Astrocyte (in vitro differentiated cells and primary cell): ENCODE results near the gene LUZP2. TPM values are rescaled to one million over a fixed set of nuclear protein-coding genes. Genes with fewer than 3 reads are reported as not detected.
"Not testable (repeated sequence)": the region's sequence is repeated elsewhere in the genome, so short reads cannot be mapped to it uniquely, and the experiment has no call there.

ENCODE experiments used
- DNase-seq: peaks from one replicate; pipeline ENCODE4 v3.0.0-alpha.2; 2010; ENCODE audit warnings: low read depth
- FAIRE-seq: peaks from 2 replicates; lab custom pipeline; 2011; peaks lifted over from hg19 to GRCh38; lab: Jason Lieb, UNC
- H2AFZ ChIP-seq: 2 replicates; pipeline ENCODE4 v1.6.0; 2012; ENCODE audit warnings: low read depth, low read length, inconsistent platforms
- H3K27ac ChIP-seq: 2 replicates; pipeline ENCODE4 v1.5.1; 2011; ENCODE audit warnings: low read depth, low read length, inconsistent platforms
- H3K27me3 ChIP-seq: 2 replicates; pipeline ENCODE4 v1.6.0; 2011; ENCODE audit warnings: low read length, inconsistent platforms; ENCODE audit not compliant: insufficient read depth
- H3K36me3 ChIP-seq: 2 replicates; pipeline ENCODE4 v1.5.1; 2011; ENCODE audit warnings: low read length, inconsistent platforms; ENCODE audit not compliant: insufficient read depth
- H3K4me1 ChIP-seq: 2 replicates; pipeline ENCODE4 v1.5.1; 2011; ENCODE audit warnings: low read length, inconsistent platforms; ENCODE audit not compliant: insufficient read depth
- H3K4me2 ChIP-seq: 2 replicates; pipeline ENCODE4 v1.6.0; 2012; ENCODE audit warnings: low read length, inconsistent platforms
- H3K4me3 ChIP-seq: 2 replicates; pipeline ENCODE4 v1.5.1; 2011; ENCODE audit warnings: low read depth, mild to moderate bottlenecking, low read length, inconsistent platforms; ENCODE audit not compliant: insufficient read depth
- H3K79me2 ChIP-seq: 2 replicates; pipeline ENCODE4 v1.6.0; 2012; ENCODE audit warnings: mild to moderate bottlenecking, low read length, inconsistent platforms; ENCODE audit not compliant: insufficient read depth
- H3K9ac ChIP-seq: 2 replicates; pipeline ENCODE4 v1.6.0; 2012; ENCODE audit warnings: mild to moderate bottlenecking, low read length, inconsistent platforms
- H3K9me3 ChIP-seq: 2 replicates; pipeline ENCODE4 v1.5.1; 2012; ENCODE audit warnings: low read depth, mild to moderate bottlenecking, low read length, inconsistent platforms; ENCODE audit not compliant: insufficient read depth
- H4K20me1 ChIP-seq: 2 replicates; pipeline ENCODE4 v1.6.0; 2012; ENCODE audit warnings: low read length, inconsistent platforms; ENCODE audit not compliant: insufficient read depth
- H3K27ac Mint-ChIP-seq: one replicate; pipeline ENCODE4 v1.8.0; 2021; ENCODE audit warnings: mild to moderate bottlenecking, mixed read lengths; ENCODE audit not compliant: unreplicated experiment
- H3K27me3 Mint-ChIP-seq: one replicate; pipeline ENCODE4 v1.8.0; 2021; ENCODE audit warnings: low read depth, mixed read lengths; ENCODE audit not compliant: unreplicated experiment
- H3K36me3 Mint-ChIP-seq: one replicate; pipeline ENCODE4 v1.8.0; 2021; ENCODE audit warnings: low read depth, mixed read lengths; ENCODE audit not compliant: unreplicated experiment
- H3K4me1 Mint-ChIP-seq: one replicate; pipeline ENCODE4 v1.8.0; 2021; ENCODE audit warnings: low read depth, mixed read lengths; ENCODE audit not compliant: unreplicated experiment
- H3K4me3 Mint-ChIP-seq: one replicate; pipeline ENCODE4 v1.8.0; 2021; ENCODE audit warnings: mild to moderate bottlenecking, moderate library complexity, mixed read lengths; ENCODE audit not compliant: unreplicated experiment
- H3K9me3 Mint-ChIP-seq: one replicate; pipeline ENCODE4 v1.8.0; 2021; ENCODE audit warnings: mild to moderate bottlenecking, mixed read lengths; ENCODE audit not compliant: unreplicated experiment
- CTCF ChIP-seq: IDR thresholded peaks from 2 replicates; pipeline ENCODE4 v1.5.1; 2011; ENCODE audit warnings: low read depth, mild to moderate bottlenecking, inconsistent platforms, low read length, moderate library complexity; ENCODE audit not compliant: insufficient read depth
- EZH2 ChIP-seq: IDR thresholded peaks from 2 replicates; pipeline ENCODE4 v1.6.1; 2012; ENCODE audit warnings: mild to moderate bottlenecking, low read length, inconsistent platforms; ENCODE audit not compliant: insufficient read depth
- total RNA-seq: library from RNA; stranded (reverse); gene quantifications from 2 replicates; pipeline ENCODE4 v1.2.1, GENCODE V29; 2021

Gene LUZP2
- total RNA-seq, 1 donor from 2014 or later, result 2.3 TPM

- Histone ChIP-seq H4K20me1 (no peaks in the 10 kb centered on the region), H3K4me1 (no peaks in the 10 kb centered on the region), H3K36me3 (no peaks in the 10 kb centered on the region), H3K27me3 (no peaks in the 10 kb centered on the region), H3K79me2 (no peaks in the 10 kb centered on the region), H3K27ac (no peak overlapping the region), H2AFZ (no peak overlapping the region), H3K4me2 (no peak overlapping the region), H3K9me3 (no peaks in the 10 kb centered on the region), H3K4me3 (no peak overlapping the region), H3K9ac (no peak overlapping the region)
- no peak overlapping the region for H3K27ac Mint-ChIP-seq
- H3K9me3 Mint-ChIP-seq, result no peaks in the 10 kb centered on the region
- H3K4me1 Mint-ChIP-seq, result no peaks in the 10 kb centered on the region
- no peaks in the 10 kb centered on the region for H3K36me3 Mint-ChIP-seq
- DNase-seq (no peak), FAIRE-seq (no peak)
- no peaks in the 10 kb centered on the region for H3K27me3 Mint-ChIP-seq
- TF ChIP-seq EZH2, result no peak
- no peak for TF ChIP-seq CTCF
- H3K4me3 Mint-ChIP-seq, result no peak overlapping the region
These were observed 388.8 kb downstream of the LUZP2 start for GRCh38 chr11:24885580-24886173.

GRCh38 chr11:24886880-24887619 is 390.2 kb downstream of the LUZP2 start:
- Mint-ChIP-seq H3K27ac (no peak overlapping the region), H3K4me1 (no peaks in the 10 kb centered on the region), H3K9me3 (no peaks in the 10 kb centered on the region), H3K27me3 (no peaks in the 10 kb centered on the region), H3K36me3 (no peaks in the 10 kb centered on the region), H3K4me3 (no peak overlapping the region)
- Histone ChIP-seq H2AFZ (no peak overlapping the region), H3K79me2 (no peaks in the 10 kb centered on the region), H3K4me2 (no peak overlapping the region), H3K36me3 (no peaks in the 10 kb centered on the region), H4K20me1 (no peaks in the 10 kb centered on the region), H3K4me3 (no peak overlapping the region), H3K9ac (no peak overlapping the region), H3K27me3 (no peaks in the 10 kb centered on the region), H3K4me1 (no peaks in the 10 kb centered on the region), H3K9me3 (no peaks in the 10 kb centered on the region), H3K27ac (no peak overlapping the region)
- no peak for TF ChIP-seq EZH2
- TF ChIP-seq CTCF, result no peak
- no peak for DNase-seq
- no peak for FAIRE-seq

- no peaks in the 10 kb centered on the region for H3K9me3 ChIP-seq
- H3K79me2 ChIP-seq, result no peaks in the 10 kb centered on the region
- no peak for TF ChIP-seq EZH2
- no peak for TF ChIP-seq CTCF
- H3K9ac ChIP-seq, result no peak overlapping the region
- Mint-ChIP-seq H3K27ac (no peak overlapping the region), H3K4me1 (no peaks in the 10 kb centered on the region), H3K36me3 (no peaks in the 10 kb centered on the region), H3K27me3 (no peaks in the 10 kb centered on the region), H3K9me3 (no peaks in the 10 kb centered on the region), H3K4me3 (no peak overlapping the region)
- no peaks in the 10 kb centered on the region for H3K36me3 ChIP-seq
- no peaks in the 10 kb centered on the region for H4K20me1 ChIP-seq
- no peak for DNase-seq
- H3K4me1 ChIP-seq, result no peaks in the 10 kb centered on the region
- no peak for FAIRE-seq
- H3K27ac ChIP-seq, result no peak overlapping the region
- H3K4me3 ChIP-seq, result no peak overlapping the region
- no peak overlapping the region for H2AFZ ChIP-seq
- H3K4me2 ChIP-seq, result no peak overlapping the region
- no peaks in the 10 kb centered on the region for H3K27me3 ChIP-seq
These were observed 393.6 kb downstream of the LUZP2 start for GRCh38 chr11:24890426-24890825.

- not testable (repeated sequence) for H3K4me3 ChIP-seq, H2AFZ ChIP-seq, H3K36me3 Mint-ChIP-seq, H4K20me1 ChIP-seq, H3K4me1 Mint-ChIP-seq, H3K9me3 ChIP-seq, H3K27me3 ChIP-seq, H3K79me2 ChIP-seq, H3K27ac Mint-ChIP-seq, H3K9me3 Mint-ChIP-seq, H3K4me2 ChIP-seq, H3K27ac ChIP-seq, H3K4me1 ChIP-seq, H3K27me3 Mint-ChIP-seq, DNase-seq, H3K9ac ChIP-seq, H3K4me3 Mint-ChIP-seq, H3K36me3 ChIP-seq
- FAIRE-seq, result peak; percentile 13
These were observed 395.1 kb downstream of the LUZP2 start for GRCh38 chr11:24891845-24892492.
